Epithelial cell of proximal tubule (primary cell): ENCODE results near the gene NCOA7. TPM values are rescaled to one million over a fixed set of nuclear protein-coding genes. Genes with fewer than 3 reads are reported as not detected.

Source experiments
- DNase-seq: peaks from one replicate; pipeline ENCODE4 v3.0.0-alpha.2; 2011; ENCODE audit warnings: low read depth
- H3K4me3 ChIP-seq: 2 replicates; pipeline ENCODE4 v1.5.1; 2011; ENCODE audit warnings: low read depth, mild to moderate bottlenecking, low read length
- CTCF ChIP-seq: conservative IDR thresholded peaks from 2 replicates; pipeline ENCODE4 v1.5.1; 2012; ENCODE audit warnings: low read depth, mild to moderate bottlenecking, low read length
- total RNA-seq: library from RNA; depleted of rRNA; stranded (reverse); fragments of >200 nt; gene quantifications from 2 replicates; pipeline ENCODE4 v1.2.3, GENCODE V29; 2015

The NCOA7 gene
- total RNA-seq, 1 donor from 2014 or later, result 8.2 TPM

- peak; percentile 64 for TF ChIP-seq CTCF
- no peak for DNase-seq
Observed at GRCh38 chr6:125787791-125788190, 3.0 kb upstream of the NCOA7 start.

GRCh38 chr6:125789167-125789566 lies 1.6 kb upstream of the NCOA7 start:
- TF ChIP-seq CTCF, result no peak
- DNase-seq, result no peak
- H3K4me3 ChIP-seq, result no peak overlapping the region

More at GRCh38 chr6:125787791-125788190, 3.0 kb upstream of the NCOA7 start:
- no peak overlapping the region for H3K4me3 ChIP-seq

GRCh38 chr6:125789576-125790357 lies 993 bp upstream of the NCOA7 start:
- peak overlapping the region; percentile 72 for H3K4me3 ChIP-seq
- DNase-seq, result no peak
- TF ChIP-seq CTCF, result no peak

DNA sequence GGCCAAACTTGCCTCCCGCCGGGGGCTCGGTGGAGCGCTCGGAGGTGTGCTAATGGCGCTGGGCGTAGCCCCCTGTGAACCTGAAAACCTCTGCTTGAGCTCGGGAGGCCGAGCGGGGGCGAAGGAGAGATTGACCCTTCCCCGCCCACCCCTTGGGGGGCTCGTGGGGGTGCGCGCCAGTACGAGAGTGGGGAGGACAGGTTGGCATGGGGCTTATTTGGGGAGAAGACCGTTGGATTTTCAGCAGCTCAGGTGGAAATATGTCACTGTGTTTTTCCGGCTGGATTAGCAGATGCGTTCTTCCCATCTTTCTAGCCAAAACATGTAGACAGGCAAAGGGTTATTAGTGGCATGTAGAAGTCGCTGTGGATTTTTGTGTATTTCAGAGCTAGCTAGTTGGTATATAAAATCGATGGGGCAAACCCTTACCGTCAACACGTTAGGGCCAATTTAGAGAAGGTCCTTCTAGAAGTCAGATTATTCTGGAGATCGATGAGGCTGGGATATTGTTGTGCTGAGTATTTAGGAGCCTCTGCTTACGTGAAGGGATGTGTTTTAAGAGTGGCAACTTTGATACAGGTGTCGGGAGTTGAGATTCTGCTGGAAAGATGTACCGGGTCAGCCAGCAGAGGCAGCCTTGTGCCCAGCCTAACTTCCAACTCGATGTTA lies 525 bp downstream of the NCOA7 start:
- TF ChIP-seq CTCF, result peak; percentile 74
- peak overlapping the region; percentile 72 for H3K4me3 ChIP-seq
- DNase-seq, result no peak

GRCh38 chr6:125791820-125792165 lies 1.0 kb downstream of the NCOA7 start:
- H3K4me3 ChIP-seq, result peak overlapping the region; percentile 72
- DNase-seq, result no peak
- no peak for TF ChIP-seq CTCF

GRCh38 chr6:125792172-125792571 lies 1.4 kb downstream of the NCOA7 start:
- peak overlapping the region; percentile 72 for H3K4me3 ChIP-seq
- TF ChIP-seq CTCF, result no peak
- DNase-seq, result no peak
